ENCODE results near the gene ARFGEF3.

- TF ChIP-seq SP1 (CRISPR knock-in tag; conservative IDR thresholded peaks at IDR 0.05) = no peak
- no peak for TF ChIP-seq ETV6 (CRISPR knock-in tag; IDR thresholded peaks at IDR 0.05)
- no peak for TF ChIP-seq CTCF (IDR thresholded peaks at IDR 0.05)
- no peak for TF ChIP-seq TEAD4 (CRISPR knock-in tag; IDR thresholded peaks at IDR 0.05)
- TF ChIP-seq ZNF232 (CRISPR knock-in tag; IDR thresholded peaks at IDR 0.05) = no peak
- no peak for TF ChIP-seq CREB1 (CRISPR knock-in tag; IDR thresholded peaks at IDR 0.05)
Observed at GRCh38 chr6:138339024-138339423, 177.3 kb downstream of the ARFGEF3 start.
